ENCODE data around the gene JOSD1. TPM values are rescaled to one million over a fixed set of nuclear protein-coding genes. Genes with fewer than 3 reads are reported as not detected.

Gene JOSD1
- total RNA-seq, 4 donors from 2014 or later, result 49.4 to 76.9 (median 59.4) TPM

GRCh38 chr22:38684895-38685294, 15.8 kb downstream of the JOSD1 start:
- intact Hi-C loops (cut with DNase I), result no loop called here
- TF ChIP-seq POLR2AphosphoS5 (IDR thresholded peaks at IDR 0.05) (no peak), EP300 (IDR thresholded peaks at IDR 0.05) (no peak), CTCF (IDR thresholded peaks at IDR 0.05) (no peak), POLR2A (IDR thresholded peaks at IDR 0.05; ENCODE audit: low read depth) (no peak)
- Histone ChIP-seq H3K4me1 (peaks cover 18 to 22% (median 20%) of the 10 kb centered on the region in 4 donors), H3K27me3 (no peaks in the 10 kb centered on the region), H3K4me3 (no peak overlapping the region), H3K9me3 (no peaks in the 10 kb centered on the region), H3K36me3 (peaks cover 53 to 69% (median 65%) of the 10 kb centered on the region in 4 donors), H3K27ac (replicated peaks in 1 of 4) (no peak overlapping the region)
- WGBS, result 92% methylated on average over 9 of the region's 9 CpGs
- DNase-seq (ENCODE audit: extremely low spot score), result no peak

DNA sequence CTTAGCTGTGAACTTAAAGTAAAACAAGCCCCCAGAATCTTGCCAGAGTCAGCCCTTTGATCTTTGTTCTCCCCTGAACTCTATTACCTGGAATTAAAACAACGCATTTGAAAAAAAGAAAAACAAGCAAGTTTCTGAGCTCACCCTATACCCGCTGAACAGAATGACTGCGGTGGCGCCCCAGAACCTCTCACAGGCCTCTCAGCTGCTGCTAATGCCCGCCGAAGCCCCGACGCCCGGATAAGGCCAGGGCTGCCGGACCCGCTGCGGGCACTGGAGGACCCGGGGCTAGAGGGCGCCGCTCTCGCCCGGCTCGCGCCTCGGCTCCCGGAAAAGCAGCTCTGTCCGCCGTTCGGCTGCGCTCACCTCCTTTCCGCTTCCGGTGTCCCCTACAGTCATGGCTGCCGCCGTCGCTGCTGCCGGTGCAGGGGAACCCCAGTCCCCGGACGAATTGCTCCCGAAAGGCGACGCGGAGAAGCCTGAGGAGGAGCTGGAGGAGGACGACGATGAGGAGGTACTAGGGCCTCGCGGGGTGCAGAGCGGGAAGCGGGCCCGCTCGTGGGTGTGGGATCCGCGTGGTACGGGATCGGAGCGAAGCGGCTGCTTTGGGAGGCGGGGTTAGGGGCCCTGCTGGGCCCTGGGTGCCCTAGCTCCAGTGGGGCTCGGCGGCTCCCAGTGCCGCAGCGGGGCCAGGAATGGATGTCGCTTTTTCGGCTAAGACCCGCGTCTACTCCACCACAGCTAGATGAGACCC, 19.0 kb downstream of the JOSD1 start, which contains the start of gene TOMM22:
TSS of gene TOMM22 (plus strand) at position 376 of the 754 bp plus-strand sequence. CDS start at position 398, 22 bp downstream.
- Histone ChIP-seq H3K27me3 (no peaks in the 10 kb centered on the region), H3K4me1 (peaks cover 18 to 22% (median 20%) of the 10 kb centered on the region in 4 donors), H3K27ac (replicated peaks in 1 of 4) (peak within 1 kb of the TSS; percentile 73 to 80 (median 78)), H3K4me3 (peak within 1 kb of the TSS; percentile 85 to 99 (median 97)), H3K36me3 (peaks cover 26 to 37% (median 37%) of the 10 kb centered on the region in 4 donors), H3K9me3 (no peaks in the 10 kb centered on the region)
- intact Hi-C loops (cut with DNase I), result no loop called here
- TF ChIP-seq POLR2AphosphoS5 (IDR thresholded peaks at IDR 0.05) (peak; percentile 80 to 97), CTCF (IDR thresholded peaks at IDR 0.05) (peak; percentile 59 to 85 (median 84)), EP300 (IDR thresholded peaks at IDR 0.05) (no peak)
- WGBS, result under 1% methylated on average over 9 of the region's 60 CpGs
- DNase-seq (ENCODE audit: extremely low spot score), result peak; percentile 96

GRCh38 chr22:38675833-38676232, 24.9 kb downstream of the JOSD1 start:
- Histone ChIP-seq H3K27ac (replicated peaks in 1 of 4) (no peak overlapping the region), H3K9me3 (no peaks in the 10 kb centered on the region), H3K36me3 (peaks cover 23 to 33% (median 31%) of the 10 kb centered on the region in 4 donors), H3K4me3 (no peak overlapping the region), H3K27me3 (no peaks in the 10 kb centered on the region), H3K4me1 (no peaks in the 10 kb centered on the region)
- 98% methylated on average over 3 of the region's 3 CpGs for WGBS
- no peak for TF ChIP-seq CTCF (IDR thresholded peaks at IDR 0.05)
- no peak for TF ChIP-seq EP300 (IDR thresholded peaks at IDR 0.05)
- no peak for TF ChIP-seq POLR2A (IDR thresholded peaks at IDR 0.05; ENCODE audit: low read depth)
- TF ChIP-seq POLR2AphosphoS5 (IDR thresholded peaks at IDR 0.05), result no peak
- no peak for DNase-seq (ENCODE audit: extremely low spot score)
- intact Hi-C loops (cut with DNase I), result no loop called here

- intact Hi-C loops (cut with DNase I), result no loop called here
- Histone ChIP-seq H3K9me3 (no peaks in the 10 kb centered on the region), H3K4me3 (no peak overlapping the region), H3K27ac (replicated peaks in 1 of 4) (no peak overlapping the region), H3K4me1 (no peaks in the 10 kb centered on the region), H3K36me3 (peaks cover 26 to 39% (median 34%) of the 10 kb centered on the region in 4 donors), H3K27me3 (no peaks in the 10 kb centered on the region)
- DNase-seq (ENCODE audit: extremely low spot score), result no peak
- no peak for TF ChIP-seq CTCF (IDR thresholded peaks at IDR 0.05)
- TF ChIP-seq EP300 (IDR thresholded peaks at IDR 0.05), result no peak
- no peak for TF ChIP-seq POLR2AphosphoS5 (IDR thresholded peaks at IDR 0.05)
- no peak for TF ChIP-seq POLR2A (IDR thresholded peaks at IDR 0.05; ENCODE audit: low read depth)
- 71% methylated on average over 5 of the region's 5 CpGs for WGBS
Measured at GRCh38 chr22:38674888-38675287, 25.9 kb downstream of the JOSD1 start.

Data from esophagus muscularis mucosa (tissue), 4 donors.